GM19193 (cell line): ENCODE results near the gene HLA-DMB.

Source experiments
- POLR2A ChIP-seq: IDR thresholded peaks from 4 replicates; pipeline ENCODE4 v1.6.1; 2011; ENCODE audit not compliant: insufficient read depth, insufficient read length; ENCODE audit errors: extremely low read depth

HLA-DMB gene

DNA sequence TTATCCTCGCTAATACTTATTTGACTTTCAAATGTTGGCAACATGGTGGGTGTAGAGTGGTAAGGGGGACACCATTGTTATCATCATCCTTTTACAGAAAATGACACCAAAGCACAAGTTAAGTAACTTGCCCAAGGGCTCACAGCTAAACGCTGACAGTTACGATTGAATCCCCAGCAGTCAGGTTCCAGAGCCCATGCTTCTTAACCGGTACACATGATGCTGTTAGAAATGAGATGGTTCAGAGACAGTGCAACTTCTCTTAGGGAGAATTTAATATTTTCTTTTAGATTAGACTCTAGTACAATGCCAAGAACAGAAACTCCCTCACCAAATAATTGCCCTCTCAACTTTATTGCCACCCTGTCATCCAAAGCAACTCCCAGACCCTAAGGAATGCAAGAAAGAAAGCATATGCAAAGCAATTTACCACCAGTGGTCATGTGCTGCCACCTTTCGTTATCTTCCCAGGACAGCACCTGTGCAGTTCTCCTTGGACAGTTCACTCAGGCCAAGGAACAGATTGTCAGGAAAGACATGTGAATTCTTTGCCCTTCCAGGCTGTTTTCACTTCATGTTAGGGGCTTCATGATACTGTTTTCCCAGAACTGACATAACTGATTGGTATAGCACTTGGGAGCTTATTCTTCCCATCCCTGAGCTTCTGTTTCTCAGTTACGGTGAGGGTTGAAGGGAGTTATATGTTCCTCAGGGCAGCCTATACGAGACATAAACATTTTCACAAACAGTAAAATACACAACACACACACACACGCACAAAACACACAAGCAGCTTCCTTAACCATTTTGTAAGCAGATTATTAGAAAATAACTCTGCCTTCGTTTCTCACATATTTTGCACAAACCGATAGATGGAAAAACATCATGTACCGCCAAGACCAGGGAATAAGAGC is 7.0 kb upstream of the HLA-DMB start:
- TF ChIP-seq POLR2A: peak; percentile 30

DNA sequence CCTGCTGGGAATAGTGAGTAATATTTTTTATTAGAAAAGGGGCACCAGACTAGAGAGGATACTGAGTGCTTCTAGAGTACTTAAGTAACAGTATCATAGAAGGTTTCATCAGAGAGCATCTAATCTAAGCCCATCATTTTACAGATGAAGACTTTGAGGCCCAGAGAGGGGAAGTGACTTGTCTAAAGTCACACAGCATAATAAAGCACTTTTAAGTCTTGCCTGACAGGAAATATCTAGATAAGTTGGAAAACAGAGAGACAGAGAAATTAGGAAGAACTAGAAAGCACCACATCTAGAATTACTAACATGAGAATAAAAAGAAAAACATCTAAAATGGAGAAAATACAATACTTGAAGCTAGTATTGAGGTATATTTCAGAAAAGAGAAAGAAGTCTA is 6.1 kb upstream of the HLA-DMB start:
- no peak for TF ChIP-seq POLR2A

DNA sequence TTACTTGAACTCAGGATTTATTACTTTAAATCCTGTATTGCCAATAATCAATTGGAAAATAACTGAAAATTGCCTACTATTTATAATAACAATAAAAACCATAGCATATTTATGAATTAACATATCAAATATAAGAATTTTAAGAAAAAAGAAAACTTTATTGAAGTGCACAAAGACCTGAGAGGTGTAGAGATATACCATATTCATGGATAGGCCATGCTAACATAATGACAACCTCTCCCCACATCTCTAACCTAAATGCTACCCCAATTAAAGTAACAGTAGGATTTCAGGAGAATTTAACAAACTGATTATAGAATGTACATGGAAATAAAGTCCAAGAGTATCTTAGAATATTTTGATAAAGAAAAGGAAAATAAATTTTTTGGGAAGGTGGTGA is 5.1 kb upstream of the HLA-DMB start:
- no peak for TF ChIP-seq POLR2A

DNA sequence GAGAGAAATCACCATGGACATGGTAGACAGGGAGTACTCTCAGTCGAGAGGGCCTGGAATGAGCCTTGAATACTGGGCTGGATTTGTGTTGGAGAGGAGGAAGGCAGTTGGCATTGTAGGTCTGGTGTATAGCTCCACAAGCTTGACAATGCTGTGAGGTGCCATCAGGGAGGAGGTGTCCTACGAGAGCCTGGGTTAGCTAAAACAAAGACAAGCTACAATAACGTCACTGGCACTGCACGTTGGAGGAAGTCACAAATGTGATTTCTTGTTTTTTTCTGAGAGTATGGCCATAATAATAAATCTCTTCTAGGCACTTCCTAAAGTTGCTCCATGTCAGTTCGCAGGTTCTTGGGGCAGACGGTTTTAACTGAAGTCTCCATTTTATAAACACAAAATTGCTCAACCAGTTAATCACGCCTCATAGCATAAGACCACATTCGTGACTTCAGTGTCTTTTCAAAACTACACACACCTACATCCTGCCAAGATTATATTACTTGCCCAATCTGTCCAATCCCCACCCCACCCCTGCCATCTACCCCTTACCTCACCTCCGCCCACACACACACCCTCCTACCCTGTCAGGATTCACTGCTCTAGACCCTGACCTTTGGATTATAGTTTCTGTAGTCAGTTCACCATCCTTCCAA is 4.4 kb upstream of the HLA-DMB start:
- TF ChIP-seq POLR2A: peak; percentile 29

DNA sequence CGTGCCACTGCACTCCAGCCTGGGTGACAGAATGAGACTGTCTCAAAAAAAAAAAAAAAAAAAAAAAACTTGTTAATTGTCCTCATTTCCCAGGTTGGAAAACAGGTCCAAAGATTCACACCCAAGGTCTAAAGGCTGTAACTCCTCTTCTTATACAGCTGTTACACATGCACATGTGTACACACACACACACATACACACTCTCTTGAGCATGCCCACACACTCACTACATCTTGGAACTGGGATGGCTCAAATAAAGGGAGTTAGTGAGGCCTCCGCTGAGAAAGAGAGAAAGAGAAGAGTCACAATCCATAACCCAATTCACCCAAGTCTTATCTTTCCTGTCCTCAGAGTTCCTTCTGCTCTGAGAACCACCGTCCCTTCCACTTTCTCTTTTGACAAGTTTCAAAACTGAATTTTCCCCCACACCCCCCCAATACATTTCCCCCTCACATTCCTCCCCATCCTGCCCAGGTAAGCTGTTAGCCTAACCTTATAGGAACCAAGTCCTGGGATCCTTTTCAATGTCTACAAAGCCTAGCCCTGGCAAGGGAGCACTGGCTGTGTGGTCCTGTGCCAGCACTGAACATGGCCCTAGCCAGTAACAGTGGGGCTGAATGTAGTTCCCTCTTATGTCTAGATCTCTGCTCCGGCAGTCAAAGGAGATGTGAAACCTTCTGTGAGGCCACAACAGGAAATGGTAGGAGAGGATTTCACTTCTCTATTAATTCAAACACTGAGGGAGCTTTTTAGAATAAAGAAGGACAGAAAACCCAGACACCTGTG is 3.2 kb upstream of the HLA-DMB start:
- TF ChIP-seq POLR2A: peak; percentile 81

DNA sequence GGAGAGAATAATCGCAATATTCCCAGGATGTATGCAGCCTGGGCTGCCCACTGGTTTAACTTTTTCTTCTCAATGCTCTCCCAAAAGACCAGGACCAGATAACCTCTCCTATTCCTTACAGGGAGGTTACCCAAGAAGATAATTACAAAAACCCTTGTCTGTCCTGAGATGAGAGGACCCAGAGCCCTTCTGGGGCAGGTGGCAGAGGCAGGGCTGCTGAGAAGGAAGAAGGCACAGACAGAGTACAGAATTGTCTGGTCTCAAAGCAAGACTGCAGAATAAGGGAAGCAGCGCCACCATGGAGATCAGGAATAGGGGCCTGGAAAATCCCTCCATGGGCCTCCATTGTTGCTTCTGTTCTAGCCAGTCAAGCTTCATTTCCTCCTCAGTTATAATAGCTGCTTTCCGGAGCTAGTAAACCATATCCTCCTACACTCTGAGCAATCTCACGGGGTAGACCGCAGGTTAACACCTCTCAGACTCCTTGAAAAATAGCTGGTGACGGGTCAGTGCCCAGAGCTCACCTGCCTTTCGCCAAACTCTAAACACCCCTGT is 463 bp upstream of the HLA-DMB start:
- TF ChIP-seq POLR2A: no peak

DNA sequence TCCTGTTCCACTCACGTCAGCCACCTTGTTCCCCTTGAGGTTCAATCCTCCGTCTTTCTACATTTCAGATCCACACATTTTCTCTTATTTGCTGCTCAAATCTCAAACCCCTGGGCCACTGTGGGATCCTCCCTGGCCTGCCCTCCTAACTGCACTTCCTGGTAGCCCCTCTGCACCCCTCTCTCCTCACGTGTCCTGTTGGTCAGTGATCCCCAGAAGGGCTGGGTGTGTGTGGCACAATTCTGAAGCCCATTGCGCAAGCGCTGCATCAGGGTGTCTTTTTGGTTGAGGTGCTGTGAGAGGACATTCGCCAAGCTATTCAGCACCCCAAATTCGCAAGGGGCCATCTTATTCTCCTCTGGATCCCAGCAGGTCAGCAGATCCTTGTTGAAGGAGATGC is 2.3 kb downstream of the HLA-DMB start:
- no peak for TF ChIP-seq POLR2A

DNA sequence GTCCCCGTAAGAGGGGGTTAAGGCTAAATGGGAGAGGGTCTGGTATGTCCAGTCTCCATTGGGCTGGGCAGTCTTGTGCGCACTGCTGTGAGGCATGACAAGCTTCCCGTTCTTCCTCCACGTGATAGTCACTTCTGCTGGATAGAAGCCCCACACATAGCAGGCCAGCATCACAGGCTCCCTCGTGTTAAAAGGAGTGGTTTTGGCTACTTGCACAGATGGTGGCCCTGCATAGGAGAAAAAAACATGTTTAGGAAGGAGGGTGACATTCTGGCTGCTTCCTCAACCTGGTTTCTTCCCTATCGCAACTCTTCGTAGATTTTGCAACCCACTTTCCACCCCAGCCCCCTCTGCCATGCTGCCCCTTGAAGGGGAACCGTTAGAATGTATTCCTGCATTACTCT is 3.6 kb downstream of the HLA-DMB start:
- TF ChIP-seq POLR2A: no peak

DNA sequence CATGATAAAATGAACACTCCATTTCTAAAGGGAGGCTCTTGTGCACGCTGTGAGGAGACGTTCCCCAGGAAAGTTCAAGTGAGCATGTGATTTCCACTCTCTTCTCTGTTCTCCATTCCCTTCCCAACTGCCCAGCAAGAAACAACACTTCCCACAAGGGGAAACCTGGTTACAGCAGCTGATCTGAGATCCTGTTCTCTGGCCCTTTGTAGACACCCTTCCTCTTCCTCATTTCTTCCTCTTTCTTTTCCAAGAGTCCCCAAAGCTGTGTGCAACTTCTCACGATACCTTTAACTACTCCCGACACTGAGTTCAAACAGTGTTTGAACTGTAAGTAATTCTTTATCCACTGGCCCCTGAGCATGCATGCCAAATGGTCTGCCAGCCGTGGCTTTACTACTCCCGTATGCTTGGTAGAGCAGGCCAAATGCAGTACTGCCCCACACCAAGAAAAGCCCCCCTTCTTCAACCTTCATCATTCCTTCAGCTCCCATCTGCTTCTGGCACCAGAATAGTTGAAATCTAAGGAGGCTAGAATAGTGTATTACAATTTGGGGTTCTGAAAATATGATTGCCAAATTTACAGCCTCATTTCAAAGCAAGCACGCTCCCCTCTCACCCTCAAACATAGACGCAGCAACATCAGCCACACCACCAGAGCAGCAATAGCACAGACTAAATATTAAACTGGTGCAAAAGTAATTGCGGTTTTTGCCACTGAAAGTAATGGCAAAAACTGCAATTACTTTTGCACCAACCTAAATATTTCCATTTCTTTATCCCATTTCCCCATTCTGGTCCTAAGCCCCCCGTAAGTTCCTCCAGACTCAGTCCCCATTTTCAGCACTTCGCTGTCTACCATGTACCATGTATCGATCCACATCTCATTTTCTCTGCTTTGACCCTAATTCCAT is 4.3 kb downstream of the HLA-DMB start:
- TF ChIP-seq POLR2A: no peak

DNA sequence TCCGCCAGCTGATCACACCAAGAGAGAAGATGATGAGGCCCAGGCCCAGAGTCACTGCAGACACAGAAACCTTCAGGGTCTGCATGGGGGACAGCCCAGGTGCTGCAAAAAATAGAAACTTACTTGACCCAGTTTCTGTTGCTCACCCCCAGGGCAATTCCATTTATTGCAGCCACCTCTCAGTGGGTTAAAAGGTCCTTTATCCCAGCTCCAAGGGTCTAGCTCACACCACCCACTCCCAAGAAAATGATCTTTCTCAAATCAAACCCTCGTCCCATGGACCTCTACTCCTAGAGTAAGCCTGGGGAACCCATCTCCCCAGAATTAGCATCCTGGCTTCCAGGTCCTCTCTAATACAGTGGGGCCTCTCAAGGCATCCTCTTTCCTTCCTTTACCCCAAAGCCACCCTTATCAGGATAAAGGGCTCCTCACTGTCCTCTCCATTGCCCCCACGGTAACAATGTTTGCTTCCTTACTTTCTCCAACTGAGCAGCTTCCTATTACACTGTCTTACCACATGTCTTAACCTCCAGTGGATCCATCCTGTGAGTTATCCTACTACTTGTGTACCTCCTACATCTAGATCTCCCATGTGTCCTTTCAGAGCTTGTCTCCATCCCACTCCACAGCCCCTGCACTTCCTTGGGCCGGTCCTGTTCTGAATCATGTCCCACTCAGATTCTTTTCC is 5.1 kb downstream of the HLA-DMB start:
- TF ChIP-seq POLR2A: no peak

DNA sequence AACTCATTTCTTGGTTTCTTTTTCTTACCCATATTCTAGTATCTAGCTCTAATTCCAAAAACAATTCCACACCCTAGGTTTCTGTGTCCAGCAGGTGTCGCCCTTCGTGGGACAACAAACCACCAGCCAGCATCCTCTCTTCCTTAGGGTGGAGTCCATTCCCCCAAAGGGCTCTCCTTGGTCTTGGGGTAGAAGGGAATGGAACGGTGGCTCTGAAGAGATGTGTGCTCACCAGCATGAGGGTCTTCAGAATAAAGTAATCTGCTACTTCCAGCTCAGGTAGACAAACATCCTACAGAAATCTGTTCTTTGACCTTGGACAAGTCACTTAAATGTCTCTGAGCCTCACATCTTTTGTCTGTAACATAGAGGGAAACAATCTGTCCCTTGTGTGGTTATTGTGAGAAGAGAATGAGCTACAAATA is 7.2 kb downstream of the HLA-DMB start:
- no peak for TF ChIP-seq POLR2A

DNA sequence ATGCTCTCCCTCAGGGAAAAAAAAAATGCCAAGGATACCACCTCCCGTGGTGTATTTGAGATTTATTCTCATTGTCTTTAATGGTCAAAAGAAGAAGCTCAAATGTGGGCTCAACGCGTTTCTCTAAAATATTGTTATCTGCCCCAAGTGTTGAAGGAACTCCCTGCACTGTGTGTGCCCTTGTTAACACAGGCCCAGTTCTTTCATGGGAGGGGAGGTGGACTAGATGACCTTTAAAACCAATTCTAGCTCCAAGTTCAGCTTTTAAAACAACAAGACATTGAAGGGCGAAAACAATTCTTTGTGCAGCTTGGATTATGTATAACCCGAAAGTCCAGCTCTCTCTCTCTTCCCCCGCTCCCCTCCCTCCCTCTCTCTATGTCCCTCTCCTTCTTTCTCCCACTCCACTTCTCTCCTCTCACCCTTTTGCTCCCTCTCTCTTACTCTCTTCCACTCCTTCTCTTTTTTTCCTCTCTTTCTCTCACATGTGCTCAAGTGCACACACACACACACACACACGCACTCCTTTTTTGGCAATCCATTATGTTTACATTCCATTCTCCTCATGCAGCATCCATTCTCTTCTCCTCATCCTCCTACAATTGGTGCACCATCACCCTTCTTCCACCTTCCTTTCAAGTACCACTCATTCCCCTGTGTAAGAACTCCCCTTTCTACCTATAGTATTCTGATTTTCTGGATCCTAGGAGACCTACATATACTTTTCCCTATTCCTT is 8.5 kb downstream of the HLA-DMB start:
- no peak for TF ChIP-seq POLR2A

DNA sequence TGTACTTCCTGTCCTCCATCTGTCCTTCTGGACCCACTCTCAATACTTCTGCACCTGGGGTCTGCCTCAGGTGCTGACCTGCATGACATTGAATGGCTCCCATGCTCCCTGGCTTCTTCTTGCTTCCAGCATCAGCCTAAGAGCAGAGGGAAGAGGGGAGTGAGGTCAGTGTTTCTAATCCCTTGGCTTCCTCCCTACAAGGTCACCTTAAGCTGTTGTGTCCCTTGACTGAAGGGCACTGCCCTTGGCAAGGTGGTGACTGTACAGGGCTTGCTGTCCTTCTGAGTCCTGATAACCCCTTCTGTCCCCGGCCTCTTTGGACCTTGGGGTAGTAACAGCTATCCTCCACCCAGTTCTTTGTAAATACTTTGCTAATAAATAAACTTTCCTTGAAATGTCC is 9.6 kb downstream of the HLA-DMB start:
- no peak for TF ChIP-seq POLR2A
